Stimulated activated CD4-positive, alpha-beta T cell treated with anti-CD3 and anti-CD28 coated beads, Interleukin-15, amount 100 ng/mL, for 48 hours (primary cell): ENCODE data around the gene RPL35A.
"Not testable (repeated sequence)": the region's sequence is repeated elsewhere in the genome, so short reads cannot be mapped to it uniquely, and the experiment has no call there.

ENCODE experiments used
- DNase-seq, 2 donors: peaks; one replicate each; pipeline ENCODE4 v3.0.0-alpha.2; 2020; ENCODE audit warnings: low read depth in 2 of 2

The RPL35A gene

DNA sequence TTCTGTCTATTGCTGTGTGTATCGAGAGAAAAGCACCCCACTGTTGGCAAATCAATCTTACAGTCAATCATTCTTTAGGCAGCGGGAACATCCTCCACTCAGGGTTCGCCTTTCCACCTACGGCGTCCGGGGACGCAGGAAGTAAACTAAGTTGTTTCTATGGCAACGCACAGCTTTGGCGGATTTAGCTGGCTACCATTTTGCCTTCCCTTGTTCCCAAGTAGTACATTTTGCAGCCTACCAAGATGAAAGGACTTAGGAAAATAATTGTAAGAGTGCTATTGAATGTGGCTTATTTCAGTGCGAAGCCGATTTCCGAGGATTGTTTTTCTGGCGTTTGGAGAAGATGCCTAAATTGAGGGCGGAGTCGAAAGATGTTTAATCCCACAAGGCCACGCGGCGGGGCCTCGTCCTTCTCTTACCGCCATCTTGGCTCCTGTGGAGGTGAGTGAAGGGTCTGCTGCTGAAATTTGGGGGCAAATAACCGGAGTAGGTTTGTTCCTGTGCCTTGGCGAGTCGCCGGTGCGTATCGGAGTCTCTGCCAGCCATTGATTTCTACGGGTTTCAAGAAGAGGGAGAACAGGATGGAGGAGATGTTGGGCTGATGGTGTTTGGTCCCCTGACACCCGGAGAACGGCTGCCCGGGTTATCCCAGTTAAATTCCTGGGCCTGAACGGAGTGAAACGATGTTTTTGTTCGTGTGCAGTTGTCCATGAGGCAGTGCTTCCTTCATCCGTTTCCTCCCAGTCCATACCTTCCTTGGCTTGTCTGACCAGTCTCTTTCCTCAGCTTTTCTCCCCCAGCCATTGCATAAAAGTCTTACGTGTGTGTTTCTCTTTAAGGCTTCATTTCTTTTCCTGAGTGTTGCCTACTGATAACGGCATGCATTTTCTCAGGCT is at the start of gene RPL35A:
Gene RPL35A (plus strand): TSS at position 413 of the 899 bp plus-strand sequence. CDS start 778 bp downstream, outside the sequence.
- DNase-seq = peak; percentile 72 to 80

DNA sequence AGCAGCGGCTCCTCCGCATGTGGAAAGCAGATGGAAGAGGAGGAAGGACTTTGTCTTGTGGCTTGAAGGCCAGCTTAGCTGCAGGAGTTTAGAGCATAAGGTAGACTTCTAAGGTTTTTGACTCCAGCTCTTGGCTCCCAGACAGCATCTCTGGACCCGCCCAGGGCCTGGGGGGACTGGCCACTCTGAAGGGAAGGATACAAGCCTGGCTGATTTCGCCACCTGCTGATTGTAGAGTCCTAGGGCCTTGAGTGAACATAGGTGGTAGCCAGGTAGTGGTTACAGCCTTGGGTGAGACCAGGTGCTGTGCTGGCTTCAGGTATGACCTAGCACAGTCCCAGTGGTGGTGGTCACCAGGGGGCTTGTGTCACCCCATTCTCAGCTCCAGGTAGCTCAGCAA is 48.4 kb upstream of the RPL35A start:
- no peak for DNase-seq

DNA sequence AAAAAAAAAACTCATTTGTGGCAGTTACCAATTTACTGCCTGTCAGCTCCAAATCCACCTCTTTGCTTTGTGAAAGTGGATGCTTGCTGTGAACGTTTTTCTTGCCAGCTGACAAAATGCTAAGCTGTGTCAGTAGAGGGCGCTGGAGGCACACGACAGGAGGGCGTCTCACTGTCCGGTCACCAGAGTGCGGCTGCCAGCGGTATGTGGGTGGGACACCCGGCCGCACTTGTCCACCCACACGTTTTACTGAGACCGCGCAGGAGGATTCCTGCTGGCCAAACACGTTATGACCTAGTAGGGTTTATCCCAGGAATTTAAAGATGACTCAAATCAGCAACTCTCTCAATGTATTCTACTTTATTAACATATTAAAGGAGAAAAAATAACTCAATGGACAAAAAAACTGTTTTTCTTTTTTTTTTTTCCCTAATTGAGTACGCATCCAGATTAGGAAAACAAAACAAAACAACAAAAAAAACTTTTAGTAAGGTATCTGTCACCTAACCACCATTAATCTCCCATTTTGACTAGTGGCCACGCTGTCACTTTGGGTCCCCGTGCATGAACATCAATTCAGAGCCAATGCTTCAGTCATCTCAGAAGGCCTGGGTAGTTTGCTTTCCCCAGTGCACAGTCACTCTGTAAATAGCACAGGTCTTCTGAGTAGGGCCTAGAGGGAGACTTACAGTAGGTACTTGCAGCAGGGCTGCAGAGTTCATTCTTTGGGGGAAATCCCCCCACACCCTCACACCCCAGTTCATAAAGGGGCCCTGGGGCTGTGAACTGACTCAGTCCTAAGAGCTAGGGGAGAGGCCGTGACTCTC is 43.8 kb upstream of the RPL35A start:
- DNase-seq = peak; percentile 80 to 86

DNA sequence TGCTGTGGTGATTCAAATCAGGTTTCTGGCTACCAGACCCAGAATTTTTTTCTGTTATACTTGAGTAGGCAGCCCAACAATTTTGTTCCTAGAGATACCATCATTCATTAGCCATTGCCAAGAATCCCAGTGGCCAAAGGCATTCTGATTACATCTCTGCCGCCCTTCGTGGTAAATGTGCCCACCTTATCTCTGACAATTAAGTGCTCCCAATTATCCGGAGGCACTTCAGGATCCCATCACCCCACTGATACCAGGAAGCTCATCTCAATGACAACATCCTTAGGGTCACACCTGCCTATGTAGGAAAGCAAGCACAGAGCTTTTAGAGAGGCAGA is 43.2 kb upstream of the RPL35A start:
- DNase-seq = no peak

DNA sequence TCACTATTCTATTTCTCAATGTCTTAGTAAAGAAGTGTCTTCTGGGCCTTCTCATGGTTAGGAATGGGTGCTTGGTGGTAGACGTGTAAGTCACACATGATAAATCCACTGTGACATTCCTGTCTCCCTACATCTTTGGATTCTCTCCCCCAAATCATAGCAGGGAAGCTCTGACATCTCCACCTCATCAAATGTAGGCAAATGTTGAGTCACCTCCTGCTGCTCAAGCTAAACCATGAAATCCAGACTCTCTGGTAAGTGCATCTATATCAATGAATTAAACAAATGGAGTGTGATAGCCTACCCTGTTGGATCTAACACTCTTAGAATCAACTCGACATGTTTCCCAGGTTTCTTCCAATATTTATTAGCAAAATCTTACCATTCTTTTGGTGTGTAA is 42.8 kb upstream of the RPL35A start:
- no peak for DNase-seq

DNA sequence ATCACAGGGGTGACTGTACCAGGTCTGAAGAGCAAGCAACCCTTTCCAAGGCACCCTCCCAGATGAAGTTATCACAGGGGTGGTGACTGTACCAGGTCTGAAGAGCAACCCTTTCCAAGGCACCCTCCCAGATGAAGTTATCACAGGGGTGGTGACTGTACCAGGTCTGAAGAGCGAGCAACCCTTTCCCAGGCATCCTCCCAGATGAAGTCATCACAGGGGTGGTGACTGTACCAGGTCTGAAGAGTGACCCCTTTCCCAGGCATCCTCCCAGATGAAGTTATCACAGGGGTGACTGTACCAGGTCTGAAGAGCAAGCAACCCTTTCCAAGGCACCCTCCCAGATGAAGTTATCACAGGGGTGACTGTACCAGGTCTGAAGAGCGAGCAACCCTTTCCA is 41.4 kb upstream of the RPL35A start:
- DNase-seq = not testable (repeated sequence)

DNA sequence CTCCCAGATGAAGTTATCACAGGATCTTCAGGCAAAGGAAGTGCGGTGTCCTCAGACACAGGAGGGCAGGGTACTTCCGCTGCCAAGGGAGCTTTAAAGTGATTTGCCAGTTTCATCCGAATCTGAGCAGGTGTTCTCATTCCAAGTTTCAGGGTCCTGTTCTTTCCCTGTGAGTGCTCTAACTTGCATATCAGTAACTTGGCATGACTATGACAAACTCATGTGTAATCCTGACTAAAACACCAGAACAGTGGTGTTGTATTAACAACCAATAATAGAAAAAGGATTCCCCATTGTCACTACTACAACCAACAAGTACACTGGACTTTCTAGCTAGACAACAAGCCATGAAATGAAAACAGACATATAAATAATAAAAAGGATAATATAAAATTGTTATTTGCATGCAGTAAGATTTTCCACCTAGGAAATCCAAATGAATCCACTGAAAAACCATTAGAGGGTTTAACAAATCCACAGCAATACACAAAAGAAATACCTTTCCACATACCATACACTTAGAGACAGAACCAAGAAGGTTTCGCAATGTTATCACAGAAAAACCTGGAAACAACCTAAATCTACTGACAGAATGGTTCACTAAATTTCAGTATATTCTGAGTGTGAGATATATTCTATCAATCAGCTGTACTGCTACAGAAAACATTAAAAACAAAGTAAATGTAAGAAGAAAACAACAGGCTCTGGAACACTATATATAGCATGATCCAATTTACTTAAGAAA is 40.9 kb upstream of the RPL35A start:
- DNase-seq = no peak

DNA sequence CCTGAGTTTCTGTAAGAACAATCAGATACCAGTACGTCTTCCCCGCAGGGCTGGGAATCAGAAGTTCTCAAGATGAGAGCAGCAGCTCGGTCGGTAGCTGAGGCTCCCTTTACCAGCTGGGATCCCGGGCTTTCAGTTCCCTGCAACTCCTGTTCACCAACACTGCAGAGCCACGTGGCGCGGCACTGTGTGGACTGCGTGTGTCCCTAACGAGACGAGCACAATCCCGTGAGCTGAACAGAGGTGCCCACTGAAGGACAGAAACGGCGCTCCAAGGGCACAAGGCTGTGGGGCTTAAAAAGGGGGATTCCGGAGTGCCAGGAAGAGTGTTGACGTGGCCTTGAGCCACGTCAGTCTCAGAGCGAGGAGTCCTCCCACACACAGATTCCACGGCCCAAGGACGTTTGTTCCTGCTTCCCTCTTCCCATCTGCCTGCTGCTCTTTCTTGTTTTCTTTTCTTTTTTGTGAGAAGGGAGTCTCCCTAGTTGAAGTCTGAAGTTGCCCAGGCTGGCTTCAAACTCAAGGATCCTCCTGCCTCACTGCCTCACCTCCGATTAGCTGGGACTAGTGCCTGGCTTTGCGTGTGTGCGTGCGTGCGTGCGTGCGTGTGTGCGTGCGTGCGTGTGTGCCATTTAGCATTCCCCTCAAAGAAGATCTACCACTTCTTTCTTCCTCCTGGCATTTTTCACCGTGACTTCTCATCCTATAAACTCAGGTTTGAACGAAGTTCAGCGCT is 37.1 kb upstream of the RPL35A start:
- DNase-seq = no peak

DNA sequence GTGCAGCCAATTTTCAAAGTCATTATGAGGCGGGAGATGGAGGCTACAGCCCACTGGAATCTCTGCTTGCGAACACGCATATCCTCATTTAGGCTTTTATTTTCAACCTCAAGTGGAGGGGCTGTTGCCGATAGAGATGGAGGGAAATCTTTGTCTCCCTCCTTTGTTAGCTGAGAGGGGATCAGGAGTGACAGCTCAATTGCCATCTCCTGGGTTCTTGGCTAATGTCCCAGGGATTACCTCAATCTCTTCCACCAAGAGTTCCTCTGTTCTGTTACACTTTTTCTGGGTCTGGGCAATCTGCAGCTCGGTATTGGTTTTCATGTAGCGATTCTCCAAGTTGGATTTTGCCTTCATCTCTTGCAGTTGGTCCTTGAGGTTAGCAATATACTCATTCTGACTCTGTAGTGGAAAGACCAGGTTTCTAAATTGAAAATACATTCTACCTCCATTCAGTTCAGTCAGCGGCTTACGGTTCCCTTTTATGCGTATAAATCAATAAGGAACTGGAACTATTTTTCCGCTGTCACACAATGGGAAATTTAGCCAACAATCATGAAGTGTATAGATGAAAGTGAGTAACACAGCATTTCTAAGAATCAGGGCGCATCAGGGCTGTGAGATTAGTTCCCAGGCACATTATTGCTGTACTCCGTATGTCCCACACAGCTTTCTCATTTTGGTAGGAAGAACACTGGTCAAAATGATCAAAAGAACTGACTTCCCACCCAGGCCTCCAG is 36.2 kb upstream of the RPL35A start:
- no peak for DNase-seq

DNA sequence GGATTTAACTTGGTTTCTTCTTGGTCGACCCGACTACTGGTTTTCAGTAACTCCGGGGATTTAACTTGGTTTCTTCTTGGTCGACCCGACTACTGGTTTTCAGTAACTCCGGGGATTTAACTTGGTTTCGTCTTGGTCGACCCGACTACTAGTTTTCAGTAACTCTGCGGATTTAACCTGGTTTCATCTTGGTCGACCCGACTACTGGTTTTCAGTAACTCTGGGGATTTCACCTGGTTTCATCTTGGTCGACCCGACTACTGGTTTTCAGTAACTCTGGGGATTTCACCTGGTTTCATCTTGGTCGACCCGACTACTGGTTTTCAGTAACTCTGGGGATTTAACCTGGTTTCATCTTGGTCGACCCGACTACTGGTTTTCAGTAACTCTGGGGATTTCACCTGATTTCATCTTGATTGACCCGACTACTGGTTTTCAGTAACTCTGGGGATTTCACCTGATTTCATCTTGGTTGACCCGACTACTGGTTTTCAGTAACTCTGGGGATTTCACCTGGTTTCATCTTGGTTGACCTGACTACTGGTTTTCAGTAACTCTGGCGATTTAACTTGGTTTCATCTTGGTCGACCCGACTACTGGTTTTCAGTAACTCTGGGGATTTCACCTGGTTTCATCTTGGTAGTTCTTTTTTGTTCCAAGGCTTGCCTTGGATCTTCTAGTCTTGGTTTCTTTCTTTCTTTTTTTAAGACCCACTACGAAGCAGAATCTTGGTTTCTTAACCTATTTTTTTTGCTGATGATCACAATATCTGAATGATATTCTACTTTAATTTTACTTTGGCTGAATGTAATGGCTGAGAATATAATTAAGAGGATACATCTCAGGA is 28.3 kb upstream of the RPL35A start:
- DNase-seq = not testable (repeated sequence)

DNA sequence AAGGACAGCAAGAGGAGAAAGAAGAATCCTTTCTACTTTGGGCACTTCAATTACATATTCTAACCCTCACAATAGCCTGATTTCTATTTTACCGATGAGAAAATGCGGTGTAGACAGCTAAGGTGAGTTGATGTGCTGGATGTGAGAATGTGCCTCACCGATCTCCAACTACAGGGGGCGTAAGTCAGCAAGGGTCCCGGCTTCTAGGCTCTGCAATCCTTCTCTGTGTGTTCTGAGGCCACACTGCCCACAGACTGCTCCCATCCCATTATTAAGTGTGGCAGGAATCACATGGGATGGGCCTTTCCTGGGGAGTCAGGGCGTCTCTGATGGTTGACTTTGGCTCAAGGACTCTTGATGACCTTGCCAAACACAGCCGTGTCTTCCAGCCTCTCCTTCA is 23.6 kb upstream of the RPL35A start:
- DNase-seq = no peak

DNA sequence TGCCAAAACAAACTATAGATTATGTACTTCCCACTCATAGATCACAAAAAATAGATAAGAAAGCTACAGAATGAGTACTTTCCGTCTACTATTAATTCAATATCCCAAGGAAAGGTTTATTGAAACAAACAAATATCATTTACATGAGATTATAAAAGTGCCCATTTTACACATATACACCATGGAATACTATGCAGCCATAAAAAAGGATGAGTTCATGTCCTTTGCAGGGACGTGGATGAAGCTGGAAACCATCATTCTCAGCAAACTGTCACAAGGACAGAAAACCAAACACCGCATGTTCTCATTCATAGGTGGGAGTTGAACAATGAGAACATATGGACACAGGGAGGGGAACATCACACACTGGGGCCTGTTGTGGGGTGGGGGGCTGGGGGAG is 22.4 kb upstream of the RPL35A start:
- DNase-seq = not testable (repeated sequence)

DNA sequence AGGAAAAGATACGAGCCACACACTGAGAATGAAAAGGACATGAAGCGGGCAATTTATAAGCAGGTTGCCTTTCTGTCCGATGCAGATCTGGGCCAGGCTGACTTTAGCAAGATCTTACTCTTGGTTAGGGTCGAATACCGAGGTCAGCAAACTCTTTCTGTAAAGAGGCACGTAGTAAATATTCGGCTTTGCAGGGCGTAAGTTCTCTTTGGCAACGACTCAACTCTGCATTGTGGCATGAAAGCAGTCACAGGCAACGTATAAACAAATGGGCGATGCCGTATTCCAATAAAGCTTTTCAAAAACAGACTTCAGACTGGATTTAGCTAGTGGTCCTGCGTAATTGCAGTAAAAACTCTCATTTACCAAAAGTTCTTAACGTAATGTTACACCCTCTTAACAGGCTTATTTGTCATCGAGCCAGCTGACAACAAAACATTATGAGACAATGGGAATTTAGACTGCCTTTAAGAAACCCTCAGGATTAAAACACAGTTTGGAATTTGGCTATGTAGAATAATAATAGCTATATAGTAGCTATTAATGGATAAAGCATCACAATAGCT is 13.1 kb upstream of the RPL35A start:
- DNase-seq = no peak

DNA sequence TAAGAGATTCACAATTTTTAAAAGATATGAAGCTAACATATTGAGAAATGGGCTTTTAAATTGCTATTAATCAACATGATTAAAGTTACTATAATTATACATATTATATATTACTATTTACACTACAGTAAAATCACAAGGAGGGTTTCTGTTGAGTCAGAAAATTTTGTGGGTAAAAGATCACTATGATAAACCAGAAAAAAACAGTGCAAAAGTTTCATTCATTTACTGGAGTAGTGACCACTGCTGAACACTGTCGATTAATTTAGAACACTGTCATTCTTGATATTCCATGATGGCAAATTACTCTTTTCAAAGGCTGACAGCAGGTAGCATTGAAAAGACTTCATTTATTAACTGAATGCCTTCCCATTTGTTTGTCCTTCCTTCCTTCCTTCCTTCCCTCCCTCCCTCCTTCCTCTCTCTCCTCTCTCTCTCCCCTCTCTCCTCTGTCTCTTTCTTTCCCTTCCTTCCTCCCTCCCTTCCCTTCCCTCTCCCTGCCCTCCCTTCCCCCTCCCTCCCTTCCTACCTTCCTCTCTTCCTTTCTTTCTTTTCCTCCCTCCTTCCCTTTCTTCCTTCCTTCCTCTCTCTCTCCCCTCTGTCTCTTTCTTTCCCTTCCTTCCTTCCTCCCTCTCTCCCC is 9.1 kb upstream of the RPL35A start:
- DNase-seq = no peak

DNA sequence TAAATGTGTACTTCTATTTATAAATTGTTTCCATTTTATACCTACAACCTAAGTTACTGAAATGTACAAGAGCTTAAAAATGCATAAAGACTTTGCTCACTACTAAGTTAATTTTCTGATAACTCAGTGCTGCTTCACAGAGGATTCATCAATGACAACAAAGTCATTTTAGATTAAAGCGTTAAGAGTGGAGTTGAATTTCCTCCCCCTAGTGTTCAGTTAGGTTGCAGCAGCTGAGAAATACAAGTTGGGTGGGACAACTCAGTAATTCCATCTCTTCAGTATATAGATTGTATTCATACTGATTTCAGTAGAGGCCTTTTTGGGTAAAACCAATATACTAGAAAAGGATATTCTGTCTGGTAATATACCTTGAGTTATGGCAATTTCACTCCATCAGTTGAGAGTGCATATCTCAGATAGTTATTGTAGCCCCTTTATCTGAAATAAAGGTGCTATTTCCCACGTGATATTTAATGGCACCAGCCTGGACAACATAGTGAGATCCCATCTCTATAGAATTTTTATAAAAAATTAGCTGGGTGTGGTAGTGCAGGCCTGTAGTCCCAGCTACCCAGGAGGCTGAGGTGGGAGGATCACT is 6.9 kb upstream of the RPL35A start:
- peak in 1 of 2 donors; percentile 24 for DNase-seq

DNA sequence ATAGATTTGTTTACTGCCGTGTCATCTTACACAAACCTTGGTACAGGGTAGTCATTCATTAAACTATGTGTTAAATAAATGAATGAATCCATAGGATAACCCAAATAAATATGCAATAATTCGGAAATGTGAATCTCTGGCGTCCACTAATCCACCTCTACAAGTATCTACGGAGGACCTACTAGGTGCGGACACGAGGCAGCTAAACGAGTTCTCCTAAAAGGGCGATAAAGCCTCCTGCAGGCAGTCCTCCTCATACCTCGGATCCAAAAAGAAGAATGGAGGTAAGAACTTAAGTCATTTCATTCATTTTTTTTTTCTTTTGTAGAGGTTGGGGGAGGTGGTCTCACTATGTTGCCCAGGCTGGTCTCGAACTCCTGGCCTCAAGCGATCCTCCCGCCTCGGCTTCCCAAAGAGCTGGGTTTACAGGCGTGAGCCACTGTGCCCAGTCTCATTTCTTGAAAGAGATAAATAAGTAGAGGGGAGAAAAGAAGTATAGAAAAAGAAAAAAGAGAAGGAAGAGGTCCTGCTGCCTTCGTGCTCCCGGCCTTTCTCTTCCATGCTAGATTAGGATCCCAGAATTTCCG is 706 bp upstream of the RPL35A start:
- no peak for DNase-seq

DNA sequence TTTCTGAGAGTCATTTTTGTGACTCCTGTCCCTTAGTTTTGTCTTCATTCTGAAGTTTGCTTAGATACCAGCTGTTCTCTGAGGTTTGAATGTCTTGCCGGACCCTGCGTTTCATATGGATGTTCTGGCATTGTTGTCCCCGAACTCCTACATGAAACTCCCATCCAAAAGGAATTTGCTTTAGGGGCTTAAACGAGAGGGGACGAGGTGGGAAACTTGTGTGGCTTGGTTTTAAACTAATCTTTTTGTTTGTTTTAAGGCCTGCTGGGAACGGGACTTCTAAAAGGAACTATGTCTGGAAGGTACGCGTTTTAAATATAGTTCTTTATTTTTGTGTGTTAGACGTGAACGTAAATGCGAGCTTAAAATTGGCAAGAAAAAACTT is 679 bp downstream of the RPL35A start:
- no peak for DNase-seq

DNA sequence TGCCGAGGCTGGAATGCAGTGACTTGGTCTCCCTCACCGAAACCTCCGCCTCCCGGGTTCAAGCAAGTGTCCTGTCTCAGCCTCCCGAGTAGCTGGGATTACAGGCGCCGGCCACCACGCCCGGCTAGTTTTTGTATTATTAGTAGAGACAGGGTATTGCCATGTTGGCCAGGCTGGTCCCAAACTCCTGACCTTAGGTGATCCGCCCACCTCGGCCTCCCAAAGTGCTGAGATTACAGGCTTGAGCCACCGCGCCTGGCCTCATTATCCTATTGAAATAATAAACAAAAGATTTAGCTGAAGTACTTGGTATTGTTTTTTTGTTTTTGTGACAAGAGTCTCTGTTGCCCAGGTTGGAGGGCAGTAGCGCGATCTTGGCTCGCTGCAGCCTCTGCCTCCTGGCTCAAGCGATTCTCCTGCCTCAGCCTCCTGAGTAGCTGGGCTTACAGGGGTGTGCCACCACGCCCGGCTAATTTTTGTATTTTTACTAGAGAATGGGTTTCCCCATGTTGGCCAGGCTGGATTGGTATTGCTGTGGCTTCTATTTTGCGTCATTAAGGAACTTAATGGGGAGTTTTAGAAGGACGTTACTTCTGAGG is 1.5 kb downstream of the RPL35A start:
- no peak for DNase-seq
